Panc1 (cell line): ENCODE results near the gene NKX1-2. TPM values are rescaled to one million over a fixed set of nuclear protein-coding genes. Genes with fewer than 3 reads are reported as not detected.

Source experiments
- ATAC-seq: fragments of 200-7000 bp; cut with Tn5 transposase; 2 replicates; pipeline ENCODE4 v1.9.1; 2020; ENCODE audit warnings: mild to moderate bottlenecking, moderate library complexity
- BruUV-seq: library from RNA; stranded (reverse); fragments of 400-500 nt; replicated peaks from 2 replicates; lab custom pipeline; 2021; lab: Mats Ljungman, UMichigan
- CTCF ChIA-PET: fragments of 300-600 bp; sonication (Branson Sonifier 250); formaldehyde crosslinking; loops from one replicate; lab custom pipeline; 2022; ENCODE audit warnings: antibody characterized with exemption; lab: Charles Lee
- POLR2A ChIA-PET: fragments of 300-600 bp; sonication (Branson Sonifier 250); formaldehyde crosslinking; loops from one replicate; lab custom pipeline; 2022; ENCODE audit warnings: antibody characterized with exemption; lab: Charles Lee
- DNase-seq: peaks from one replicate; pipeline ENCODE4 v3.0.0-alpha.2; 2010; ENCODE audit warnings: low read depth, low spot score
- H3K27ac ChIP-seq: 2 replicates; pipeline ENCODE4 v1.5.1; 2011; ENCODE audit warnings: mild to moderate bottlenecking, low read length, inconsistent platforms
- H3K27me3 ChIP-seq: fragments of 200-500 bp; sonication (Bioruptor generic); 2 replicates; pipeline ENCODE4 v1.6.0; 2014; ENCODE audit warnings: low read length, inconsistent platforms; ENCODE audit not compliant: control insufficient read depth, insufficient read depth
- H3K36me3 ChIP-seq: fragments of 200-500 bp; sonication (Bioruptor generic); 2 replicates; pipeline ENCODE4 v1.5.1; 2014; ENCODE audit warnings: inconsistent platforms, mild to moderate bottlenecking, low read length, moderate library complexity; ENCODE audit not compliant: control insufficient read depth, insufficient read depth
- H3K4me1 ChIP-seq: 2 replicates; pipeline ENCODE4 v1.5.1; 2011; ENCODE audit warnings: inconsistent platforms, mild to moderate bottlenecking, low read length, moderate library complexity; ENCODE audit not compliant: control insufficient read depth, insufficient read depth
- H3K4me3 ChIP-seq, 2 experiments: 2 replicates each; pipeline ENCODE4 v1.5.1; 2011 to 2012; ENCODE audit warnings: low read depth in 2 of 2, low read length in 2 of 2, mild to moderate bottlenecking in 2 of 2, inconsistent platforms in 1 of 2, moderate library complexity in 1 of 2
- H3K9me3 ChIP-seq: fragments of 200-500 bp; sonication (Bioruptor generic); 2 replicates; pipeline ENCODE4 v1.5.1; 2014; ENCODE audit warnings: low read depth, mild to moderate bottlenecking, inconsistent platforms, low read length, moderate library complexity; ENCODE audit not compliant: control insufficient read depth, insufficient read depth
- CTCF ChIP-seq: fragments of 450-650 bp; IDR thresholded peaks from 2 replicates; pipeline ENCODE4 v1.5.1; 2017; ENCODE audit warnings: mild to moderate bottlenecking
- POLR2AphosphoS5 ChIP-seq: IDR thresholded peaks from 2 replicates; pipeline ENCODE4 v1.6.1; 2012; ENCODE audit warnings: mild to moderate bottlenecking, low read depth, low read length, moderate library complexity
- REST ChIP-seq, 2 experiments: IDR thresholded peaks; 2 replicates each; pipeline ENCODE4 v1.6.1; 2011 to 2012; ENCODE audit warnings: low read depth in 2 of 2, control low read depth in 1 of 2, low read length in 1 of 2, mild to moderate bottlenecking in 1 of 2, moderate library complexity in 1 of 2; ENCODE audit not compliant: insufficient read depth in 1 of 2
- SIN3A ChIP-seq: IDR thresholded peaks from 2 replicates; pipeline ENCODE4 v1.6.1; 2012; ENCODE audit warnings: low read depth, mild to moderate bottlenecking, low read length, moderate library complexity, borderline replicate concordance; ENCODE audit not compliant: insufficient read depth
- TCF7L2 ChIP-seq: IDR thresholded peaks from 2 replicates; pipeline ENCODE4 v1.6.1; 2011; ENCODE audit warnings: mild to moderate bottlenecking, low read depth, low read length, inconsistent platforms
- in situ Hi-C: cut with HindIII; loops from 2 replicates; pipeline ENCODE4 v1.10.0; 2016; ENCODE audit warnings: low sequenced_read_pairs, low pct_unique_long_range_greater_than_20kb
- intact Hi-C: fragments of 100-400 bp; cut with micrococcal nuclease; formaldehyde crosslinking; loops from one replicate; pipeline ENCODE4 v1.10.0; 2022; ENCODE audit not compliant: unreplicated experiment
- total RNA-seq: library from RNA; stranded (reverse); gene quantifications from one replicate; pipeline ENCODE4 v1.2.1, GENCODE V29; 2021; ENCODE audit not compliant: unreplicated experiment

The NKX1-2 gene
- total RNA-seq, 1 experiment from 2014 or later, result 0.15 TPM

GRCh38 chr10:124455441-124455840 is 5.6 kb upstream of the NKX1-2 start:
- ChIA-PET POLR2A (no interaction called here), CTCF (no interaction called here)
- Histone ChIP-seq H3K27ac (no peak overlapping the region), H3K9me3 (no peaks in the 10 kb centered on the region), H3K4me3 (no peak overlapping the region), H3K27me3 (peaks cover 36% of the 10 kb centered on the region), H3K36me3 (no peaks in the 10 kb centered on the region), H3K4me1 (no peaks in the 10 kb centered on the region)
- no TSS peak for BruUV-seq
- intact Hi-C loops (no loop called here), in situ Hi-C loops (no loop called here)
- no peak for ATAC-seq
- TF ChIP-seq SIN3A (no peak), POLR2AphosphoS5 (no peak), CTCF (no peak), REST (IDR thresholded peaks at IDR 0.05; ENCODE audit: insufficient read depth in 1 of 2, low read depth in 2 of 2, low read length in 1 of 2) (no peak), TCF7L2 (no peak)
- no peak for DNase-seq

- in situ Hi-C loops, result no loop called here
- H3K27ac ChIP-seq, result no peak overlapping the region
- ChIA-PET CTCF (interaction anchor here (0.6 kb wide), 1 partner anchor 30 kb away, joined by 3 read pairs; no protein-coding TSS in a partner anchor), POLR2A (no interaction called here)
- H3K27me3 ChIP-seq, result peaks cover 47% of the 10 kb centered on the region
- no peaks in the 10 kb centered on the region for H3K9me3 ChIP-seq
- intact Hi-C loops, result no loop called here
- no peaks in the 10 kb centered on the region for H3K36me3 ChIP-seq
- BruUV-seq, result no TSS peak
- no peak for DNase-seq
- no peak for ATAC-seq
- H3K4me1 ChIP-seq, result peaks cover 3% of the 10 kb centered on the region; the same call in 1 of the 2 replicates
- H3K4me3 ChIP-seq, result no peak overlapping the region
- no peak for TF ChIP-seq CTCF
- no peak for TF ChIP-seq REST (IDR thresholded peaks at IDR 0.05; ENCODE audit: insufficient read depth in 1 of 2, low read depth in 2 of 2, low read length in 1 of 2)
- TF ChIP-seq POLR2AphosphoS5, result no peak
- TF ChIP-seq SIN3A, result no peak
- no peak for TF ChIP-seq TCF7L2
These were observed 4.2 kb upstream of the NKX1-2 start for GRCh38 chr10:124453960-124454610.
